ENCODE results near the gene APOE. TPM values are rescaled to one million over a fixed set of nuclear protein-coding genes. Genes with fewer than 3 reads are reported as not detected.
"Not testable (repeated sequence)": the region's sequence is repeated elsewhere in the genome, so short reads cannot be mapped to it uniquely, and the experiment has no call there.

Gene APOE
- total and polyA plus RNA-seq, 9 of the 15 experiments (the other 6 are each of a cell fraction or from before 2014, with no cell fraction given): 0.14 to 180 (median 58.1) TPM; not detected in 1

DNA sequence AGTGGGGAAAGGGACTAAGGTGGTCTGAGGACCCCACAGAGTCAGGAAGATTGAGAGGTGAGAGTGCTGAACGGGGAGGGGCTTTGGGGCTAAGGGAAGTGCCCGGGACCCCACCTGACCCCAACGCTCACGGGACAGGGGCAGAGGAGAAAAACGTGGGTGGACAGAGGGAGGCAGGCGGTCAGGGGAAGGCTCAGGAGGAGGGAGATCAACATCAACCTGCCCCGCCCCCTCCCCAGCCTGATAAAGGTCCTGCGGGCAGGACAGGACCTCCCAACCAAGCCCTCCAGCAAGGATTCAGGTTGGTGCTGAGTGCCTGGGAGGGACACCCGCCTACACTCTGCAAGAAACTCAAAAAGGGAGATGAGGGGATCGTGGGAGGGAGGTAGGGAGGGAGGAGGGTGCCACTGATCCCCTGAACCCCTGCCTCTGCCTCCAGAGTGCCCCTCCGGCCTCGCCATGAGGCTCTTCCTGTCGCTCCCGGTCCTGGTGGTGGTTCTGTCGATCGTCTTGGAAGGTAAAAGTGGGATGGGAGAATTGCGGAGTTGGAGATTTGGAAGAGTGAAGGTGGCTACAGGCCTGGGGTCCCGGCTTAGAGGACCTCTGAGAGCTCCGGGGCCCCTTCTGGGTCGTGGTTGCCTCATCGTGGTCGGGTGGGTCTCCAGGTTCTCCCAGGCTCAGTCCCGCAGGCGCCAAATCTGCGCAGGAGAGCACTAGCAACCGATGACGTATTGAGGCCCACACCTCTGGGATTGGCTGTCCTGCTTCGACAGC, 9.0 kb downstream of the APOE start, which contains the start of gene APOC1 (continued):
- peak; percentile 16; the same call in 1 of the 2 replicates for TF ChIP-seq JUND (IDR thresholded peaks at IDR 0.05; ENCODE audit: borderline replicate concordance, low read depth, low read length)
- TF ChIP-seq JUND (tag; IDR thresholded peaks at IDR 0.05; ENCODE audit: borderline replicate concordance, low read depth, low read length): not testable (repeated sequence)
- TF ChIP-seq, protein P1, sequence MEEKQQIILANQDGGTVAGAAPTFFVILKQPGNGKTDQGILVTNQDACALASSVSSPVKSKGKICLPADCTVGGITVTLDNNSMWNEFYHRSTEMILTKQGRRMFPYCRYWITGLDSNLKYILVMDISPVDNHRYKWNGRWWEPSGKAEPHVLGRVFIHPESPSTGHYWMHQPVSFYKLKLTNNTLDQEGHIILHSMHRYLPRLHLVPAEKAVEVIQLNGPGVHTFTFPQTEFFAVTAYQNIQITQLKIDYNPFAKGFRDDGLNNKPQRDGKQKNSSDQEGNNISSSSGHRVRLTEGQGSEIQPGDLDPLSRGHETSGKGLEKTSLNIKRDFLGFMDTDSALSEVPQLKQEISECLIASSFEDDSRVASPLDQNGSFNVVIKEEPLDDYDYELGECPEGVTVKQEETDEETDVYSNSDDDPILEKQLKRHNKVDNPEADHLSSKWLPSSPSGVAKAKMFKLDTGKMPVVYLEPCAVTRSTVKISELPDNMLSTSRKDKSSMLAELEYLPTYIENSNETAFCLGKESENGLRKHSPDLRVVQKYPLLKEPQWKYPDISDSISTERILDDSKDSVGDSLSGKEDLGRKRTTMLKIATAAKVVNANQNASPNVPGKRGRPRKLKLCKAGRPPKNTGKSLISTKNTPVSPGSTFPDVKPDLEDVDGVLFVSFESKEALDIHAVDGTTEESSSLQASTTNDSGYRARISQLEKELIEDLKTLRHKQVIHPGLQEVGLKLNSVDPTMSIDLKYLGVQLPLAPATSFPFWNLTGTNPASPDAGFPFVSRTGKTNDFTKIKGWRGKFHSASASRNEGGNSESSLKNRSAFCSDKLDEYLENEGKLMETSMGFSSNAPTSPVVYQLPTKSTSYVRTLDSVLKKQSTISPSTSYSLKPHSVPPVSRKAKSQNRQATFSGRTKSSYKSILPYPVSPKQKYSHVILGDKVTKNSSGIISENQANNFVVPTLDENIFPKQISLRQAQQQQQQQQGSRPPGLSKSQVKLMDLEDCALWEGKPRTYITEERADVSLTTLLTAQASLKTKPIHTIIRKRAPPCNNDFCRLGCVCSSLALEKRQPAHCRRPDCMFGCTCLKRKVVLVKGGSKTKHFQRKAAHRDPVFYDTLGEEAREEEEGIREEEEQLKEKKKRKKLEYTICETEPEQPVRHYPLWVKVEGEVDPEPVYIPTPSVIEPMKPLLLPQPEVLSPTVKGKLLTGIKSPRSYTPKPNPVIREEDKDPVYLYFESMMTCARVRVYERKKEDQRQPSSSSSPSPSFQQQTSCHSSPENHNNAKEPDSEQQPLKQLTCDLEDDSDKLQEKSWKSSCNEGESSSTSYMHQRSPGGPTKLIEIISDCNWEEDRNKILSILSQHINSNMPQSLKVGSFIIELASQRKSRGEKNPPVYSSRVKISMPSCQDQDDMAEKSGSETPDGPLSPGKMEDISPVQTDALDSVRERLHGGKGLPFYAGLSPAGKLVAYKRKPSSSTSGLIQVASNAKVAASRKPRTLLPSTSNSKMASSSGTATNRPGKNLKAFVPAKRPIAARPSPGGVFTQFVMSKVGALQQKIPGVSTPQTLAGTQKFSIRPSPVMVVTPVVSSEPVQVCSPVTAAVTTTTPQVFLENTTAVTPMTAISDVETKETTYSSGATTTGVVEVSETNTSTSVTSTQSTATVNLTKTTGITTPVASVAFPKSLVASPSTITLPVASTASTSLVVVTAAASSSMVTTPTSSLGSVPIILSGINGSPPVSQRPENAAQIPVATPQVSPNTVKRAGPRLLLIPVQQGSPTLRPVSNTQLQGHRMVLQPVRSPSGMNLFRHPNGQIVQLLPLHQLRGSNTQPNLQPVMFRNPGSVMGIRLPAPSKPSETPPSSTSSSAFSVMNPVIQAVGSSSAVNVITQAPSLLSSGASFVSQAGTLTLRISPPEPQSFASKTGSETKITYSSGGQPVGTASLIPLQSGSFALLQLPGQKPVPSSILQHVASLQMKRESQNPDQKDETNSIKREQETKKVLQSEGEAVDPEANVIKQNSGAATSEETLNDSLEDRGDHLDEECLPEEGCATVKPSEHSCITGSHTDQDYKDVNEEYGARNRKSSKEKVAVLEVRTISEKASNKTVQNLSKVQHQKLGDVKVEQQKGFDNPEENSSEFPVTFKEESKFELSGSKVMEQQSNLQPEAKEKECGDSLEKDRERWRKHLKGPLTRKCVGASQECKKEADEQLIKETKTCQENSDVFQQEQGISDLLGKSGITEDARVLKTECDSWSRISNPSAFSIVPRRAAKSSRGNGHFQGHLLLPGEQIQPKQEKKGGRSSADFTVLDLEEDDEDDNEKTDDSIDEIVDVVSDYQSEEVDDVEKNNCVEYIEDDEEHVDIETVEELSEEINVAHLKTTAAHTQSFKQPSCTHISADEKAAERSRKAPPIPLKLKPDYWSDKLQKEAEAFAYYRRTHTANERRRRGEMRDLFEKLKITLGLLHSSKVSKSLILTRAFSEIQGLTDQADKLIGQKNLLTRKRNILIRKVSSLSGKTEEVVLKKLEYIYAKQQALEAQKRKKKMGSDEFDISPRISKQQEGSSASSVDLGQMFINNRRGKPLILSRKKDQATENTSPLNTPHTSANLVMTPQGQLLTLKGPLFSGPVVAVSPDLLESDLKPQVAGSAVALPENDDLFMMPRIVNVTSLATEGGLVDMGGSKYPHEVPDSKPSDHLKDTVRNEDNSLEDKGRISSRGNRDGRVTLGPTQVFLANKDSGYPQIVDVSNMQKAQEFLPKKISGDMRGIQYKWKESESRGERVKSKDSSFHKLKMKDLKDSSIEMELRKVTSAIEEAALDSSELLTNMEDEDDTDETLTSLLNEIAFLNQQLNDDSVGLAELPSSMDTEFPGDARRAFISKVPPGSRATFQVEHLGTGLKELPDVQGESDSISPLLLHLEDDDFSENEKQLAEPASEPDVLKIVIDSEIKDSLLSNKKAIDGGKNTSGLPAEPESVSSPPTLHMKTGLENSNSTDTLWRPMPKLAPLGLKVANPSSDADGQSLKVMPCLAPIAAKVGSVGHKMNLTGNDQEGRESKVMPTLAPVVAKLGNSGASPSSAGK (IDR thresholded peaks at IDR 0.05): peak; percentile 84
- TF ChIP-seq, protein P2, sequence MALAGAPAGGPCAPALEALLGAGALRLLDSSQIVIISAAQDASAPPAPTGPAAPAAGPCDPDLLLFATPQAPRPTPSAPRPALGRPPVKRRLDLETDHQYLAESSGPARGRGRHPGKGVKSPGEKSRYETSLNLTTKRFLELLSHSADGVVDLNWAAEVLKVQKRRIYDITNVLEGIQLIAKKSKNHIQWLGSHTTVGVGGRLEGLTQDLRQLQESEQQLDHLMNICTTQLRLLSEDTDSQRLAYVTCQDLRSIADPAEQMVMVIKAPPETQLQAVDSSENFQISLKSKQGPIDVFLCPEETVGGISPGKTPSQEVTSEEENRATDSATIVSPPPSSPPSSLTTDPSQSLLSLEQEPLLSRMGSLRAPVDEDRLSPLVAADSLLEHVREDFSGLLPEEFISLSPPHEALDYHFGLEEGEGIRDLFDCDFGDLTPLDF (CRISPR knock-in tag; IDR thresholded peaks at IDR 0.05): peak; percentile 71
- TF ChIP-seq ZFX (CRISPR knock-in tag; IDR thresholded peaks at IDR 0.05): peak; percentile 54
- peak; percentile 56; the same call in 1 of the 2 replicates for TF ChIP-seq POLR2H (tag; IDR thresholded peaks at IDR 0.05; ENCODE audit: low read depth)
- TF ChIP-seq CTBP1 (IDR thresholded peaks at IDR 0.05; ENCODE audit: borderline replicate concordance): peak; percentile 67; the same call in 1 of the 2 replicates
- TF ChIP-seq ZNF12 (CRISPR knock-in tag; IDR thresholded peaks at IDR 0.05): 0 out of 2 replicates have a peak, but pooled peaks have one; percentile 51
- TF ChIP-seq RBM25 (IDR thresholded peaks at IDR 0.05; ENCODE audit: low read depth, low read length, severe bottlenecking): peak; percentile 51
- TF ChIP-seq, protein P3, sequence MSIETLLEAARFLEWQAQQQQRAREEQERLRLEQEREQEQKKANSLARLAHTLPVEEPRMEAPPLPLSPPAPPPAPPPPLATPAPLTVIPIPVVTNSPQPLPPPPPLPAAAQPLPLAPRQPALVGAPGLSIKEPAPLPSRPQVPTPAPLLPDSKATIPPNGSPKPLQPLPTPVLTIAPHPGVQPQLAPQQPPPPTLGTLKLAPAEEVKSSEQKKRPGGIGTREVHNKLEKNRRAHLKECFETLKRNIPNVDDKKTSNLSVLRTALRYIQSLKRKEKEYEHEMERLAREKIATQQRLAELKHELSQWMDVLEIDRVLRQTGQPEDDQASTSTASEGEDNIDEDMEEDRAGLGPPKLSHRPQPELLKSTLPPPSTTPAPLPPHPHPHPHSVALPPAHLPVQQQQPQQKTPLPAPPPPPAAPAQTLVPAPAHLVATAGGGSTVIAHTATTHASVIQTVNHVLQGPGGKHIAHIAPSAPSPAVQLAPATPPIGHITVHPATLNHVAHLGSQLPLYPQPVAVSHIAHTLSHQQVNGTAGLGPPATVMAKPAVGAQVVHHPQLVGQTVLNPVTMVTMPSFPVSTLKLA (conservative IDR thresholded peaks at IDR 0.05): peak; percentile 20 to 50
- TF ChIP-seq PHF21A (IDR thresholded peaks at IDR 0.05; ENCODE audit: borderline replicate concordance, low read depth): peak; percentile 5; the same call in 1 of the 2 replicates
